ENCODE results near the gene CSNK1G1.

The CSNK1G1 gene

DNA sequence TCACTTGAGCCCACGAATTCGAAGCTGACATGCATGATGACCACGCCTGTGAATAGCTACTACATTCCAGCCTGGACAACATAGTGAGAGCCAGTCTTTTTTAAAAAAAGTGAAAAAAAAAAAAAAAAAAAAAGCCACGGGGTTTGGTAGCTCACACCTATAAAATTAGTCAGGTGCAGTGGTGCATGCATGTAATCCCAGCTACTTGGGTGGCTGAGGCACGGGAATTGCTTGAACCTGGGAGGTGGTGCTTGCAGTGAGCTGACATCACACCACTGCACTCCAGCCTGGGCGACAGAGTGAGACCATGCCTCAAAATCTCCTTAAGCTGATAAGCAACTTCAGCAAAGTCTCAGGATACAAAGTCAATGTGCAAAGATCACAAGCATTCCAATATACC lies 44.4 kb downstream of the CSNK1G1 start:
- TF ChIP-seq, protein P1, sequence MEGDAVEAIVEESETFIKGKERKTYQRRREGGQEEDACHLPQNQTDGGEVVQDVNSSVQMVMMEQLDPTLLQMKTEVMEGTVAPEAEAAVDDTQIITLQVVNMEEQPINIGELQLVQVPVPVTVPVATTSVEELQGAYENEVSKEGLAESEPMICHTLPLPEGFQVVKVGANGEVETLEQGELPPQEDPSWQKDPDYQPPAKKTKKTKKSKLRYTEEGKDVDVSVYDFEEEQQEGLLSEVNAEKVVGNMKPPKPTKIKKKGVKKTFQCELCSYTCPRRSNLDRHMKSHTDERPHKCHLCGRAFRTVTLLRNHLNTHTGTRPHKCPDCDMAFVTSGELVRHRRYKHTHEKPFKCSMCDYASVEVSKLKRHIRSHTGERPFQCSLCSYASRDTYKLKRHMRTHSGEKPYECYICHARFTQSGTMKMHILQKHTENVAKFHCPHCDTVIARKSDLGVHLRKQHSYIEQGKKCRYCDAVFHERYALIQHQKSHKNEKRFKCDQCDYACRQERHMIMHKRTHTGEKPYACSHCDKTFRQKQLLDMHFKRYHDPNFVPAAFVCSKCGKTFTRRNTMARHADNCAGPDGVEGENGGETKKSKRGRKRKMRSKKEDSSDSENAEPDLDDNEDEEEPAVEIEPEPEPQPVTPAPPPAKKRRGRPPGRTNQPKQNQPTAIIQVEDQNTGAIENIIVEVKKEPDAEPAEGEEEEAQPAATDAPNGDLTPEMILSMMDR (IDR thresholded peaks at IDR 0.05) = no peak
- TF ChIP-seq ZFX (IDR thresholded peaks at IDR 0.05; ENCODE audit: borderline replicate concordance) = no peak
- no peak overlapping the region for H3K27ac ChIP-seq

DNA sequence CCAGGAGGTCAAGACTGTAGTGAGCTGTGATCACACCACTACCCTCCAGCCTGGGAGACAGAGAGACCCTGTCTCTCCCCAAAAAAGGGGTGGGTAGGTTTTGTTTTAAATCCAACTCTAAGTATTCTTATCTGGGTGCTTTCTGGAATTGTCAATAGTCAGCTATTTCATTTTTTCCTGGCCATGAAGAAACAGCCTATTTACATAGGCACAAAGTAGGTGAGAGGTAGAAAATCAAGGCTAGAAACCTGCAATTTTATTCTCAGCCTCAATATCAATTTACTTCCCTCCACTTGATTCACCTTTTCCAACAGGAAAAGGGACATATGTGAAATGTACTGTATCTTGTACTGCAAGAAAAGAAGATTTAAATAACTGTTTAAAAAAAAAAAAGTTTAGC lies 45.9 kb downstream of the CSNK1G1 start:
- TF ChIP-seq, protein P1 (IDR thresholded peaks at IDR 0.05) = no peak
- no peak for TF ChIP-seq ZFX (IDR thresholded peaks at IDR 0.05; ENCODE audit: borderline replicate concordance)
- H3K27ac ChIP-seq = no peak overlapping the region

DNA sequence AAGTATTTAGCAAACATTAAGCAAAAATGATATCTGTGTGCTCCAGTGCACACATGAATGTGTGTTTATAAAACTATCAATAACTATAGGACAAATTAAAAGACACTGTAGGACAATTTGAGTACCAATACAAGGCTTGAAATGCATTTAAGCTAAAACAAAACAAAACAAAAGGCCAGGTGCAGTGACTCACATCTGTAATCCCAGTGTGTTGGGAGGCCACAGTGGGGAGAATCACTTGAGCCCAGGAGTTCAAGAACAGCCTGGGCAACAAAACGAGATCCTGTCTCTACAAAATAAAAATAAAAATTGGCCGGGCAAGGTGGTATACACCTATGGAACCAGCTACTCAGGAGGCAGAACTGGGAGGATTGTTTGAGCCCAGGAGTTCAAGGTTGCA lies 50.7 kb downstream of the CSNK1G1 start:
- TF ChIP-seq, protein P1 (IDR thresholded peaks at IDR 0.05) = no peak
- no peak for TF ChIP-seq ZFX (IDR thresholded peaks at IDR 0.05; ENCODE audit: borderline replicate concordance)
- no peak overlapping the region for H3K27ac ChIP-seq

DNA sequence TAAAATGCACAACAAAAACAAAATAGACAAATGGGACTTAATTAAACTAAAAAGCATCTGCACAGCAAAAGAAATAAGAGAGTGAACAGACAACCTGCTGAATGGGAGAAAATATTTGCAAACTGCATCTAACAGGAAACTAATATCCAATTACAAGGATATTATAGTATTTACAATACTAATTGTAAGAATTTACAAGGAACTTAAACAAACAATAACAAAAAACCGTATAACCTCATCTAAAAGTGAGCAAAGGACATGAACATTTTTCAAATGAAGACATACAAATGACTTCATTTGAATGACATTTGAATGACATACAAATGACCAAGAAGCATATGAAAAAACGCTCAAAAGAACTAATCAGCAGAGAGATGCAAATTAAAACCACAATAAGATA lies 66.4 kb downstream of the CSNK1G1 start:
- no peak for TF ChIP-seq ZFX (IDR thresholded peaks at IDR 0.05; ENCODE audit: borderline replicate concordance)
- TF ChIP-seq, protein P1 (IDR thresholded peaks at IDR 0.05) = no peak
- H3K27ac ChIP-seq = peak overlapping the region; percentile 52

DNA sequence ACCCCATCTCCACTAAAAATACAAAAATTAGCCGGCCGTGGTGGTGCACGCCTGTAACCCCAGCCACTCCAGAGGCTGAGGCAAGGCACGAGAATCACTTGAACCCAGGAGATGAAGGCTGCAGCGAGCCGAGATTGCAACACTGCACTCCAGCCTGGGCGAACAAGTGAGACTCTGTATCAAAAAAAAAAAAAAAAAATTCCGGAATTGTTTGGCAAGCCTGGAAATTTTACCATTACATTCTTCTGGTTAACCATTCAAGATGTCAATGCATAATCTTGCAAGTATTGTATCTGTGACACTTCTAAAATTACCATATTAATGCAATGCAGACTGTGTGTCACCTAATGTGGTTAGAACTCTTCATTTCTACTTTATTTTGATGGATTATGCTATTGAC lies 67.0 kb downstream of the CSNK1G1 start:
- peak overlapping the region; percentile 52 for H3K27ac ChIP-seq
- no peak for TF ChIP-seq ZFX (IDR thresholded peaks at IDR 0.05; ENCODE audit: borderline replicate concordance)
- TF ChIP-seq, protein P1 (IDR thresholded peaks at IDR 0.05) = no peak

DNA sequence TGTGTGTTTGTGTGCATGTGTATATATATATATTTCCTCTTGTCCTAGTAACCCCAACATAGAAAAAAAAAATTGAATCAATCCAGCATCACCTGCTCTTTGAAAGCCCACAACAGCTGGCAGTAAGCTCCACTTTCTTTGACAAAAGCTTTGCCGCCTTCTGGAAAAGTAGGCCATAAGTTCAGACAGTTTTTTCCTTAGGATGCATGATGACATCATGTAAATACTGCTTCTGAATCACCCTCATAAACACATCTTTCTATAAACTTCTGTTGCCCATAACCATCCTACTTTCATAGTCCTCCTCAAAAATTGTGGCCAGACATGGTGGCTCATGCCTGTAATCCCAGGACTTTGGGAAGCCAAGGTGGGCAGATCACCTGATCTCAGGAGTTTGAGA lies 67.4 kb downstream of the CSNK1G1 start:
- no peak for TF ChIP-seq ZFX (IDR thresholded peaks at IDR 0.05; ENCODE audit: borderline replicate concordance)
- TF ChIP-seq, protein P1 (IDR thresholded peaks at IDR 0.05) = no peak
- H3K27ac ChIP-seq = peak overlapping the region; percentile 52; the same call in 1 of the 2 replicates

DNA sequence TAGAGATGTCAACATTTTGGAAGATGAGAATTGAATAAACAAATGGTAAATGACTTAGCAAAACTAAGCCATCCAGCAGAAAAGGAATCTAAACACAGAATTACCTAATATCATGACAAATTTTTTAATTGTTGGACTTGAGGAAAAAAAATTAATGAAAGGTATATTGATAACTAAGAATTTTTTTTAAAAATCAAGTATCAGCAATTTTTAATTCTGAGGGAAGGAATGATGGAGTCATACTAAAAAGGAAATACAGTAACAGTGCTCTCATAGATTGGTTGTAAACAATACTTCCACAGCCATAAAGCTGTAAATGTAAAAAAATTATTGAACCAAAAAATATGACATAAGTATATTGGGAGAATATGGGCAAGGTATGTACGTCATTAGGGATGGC lies 68.0 kb downstream of the CSNK1G1 start:
- TF ChIP-seq ZFX (IDR thresholded peaks at IDR 0.05; ENCODE audit: borderline replicate concordance) = no peak
- TF ChIP-seq, protein P1 (IDR thresholded peaks at IDR 0.05) = no peak
- H3K27ac ChIP-seq = no peak overlapping the region
